ENCODE measurements around the gene KRI1. TPM values are rescaled to one million over a fixed set of nuclear protein-coding genes. Genes with fewer than 3 reads are reported as not detected.

KRI1 gene
- total and polyA plus RNA-seq, 2 donors (not counting 3 experiments of a cell fraction or from before 2014, with no cell fraction given), result 6.7 to 25.7 TPM

- CTCF ChIA-PET, result interaction anchor here (1.0 to 1.4 kb wide), 6 partner anchors 11 to 133 kb away, joined by 3 to 5 read pairs (median 4); no protein-coding TSS in a partner anchor
- peaks cover 10% of the 10 kb centered on the region for H3K79me2 ChIP-seq (ENCODE audit: control insufficient read depth, insufficient read depth, low read length)
- POLR2A ChIA-PET, result no interaction called here
Observed at GRCh38 chr19:10566408-10566657, 523 bp upstream of the KRI1 start.

More at GRCh38 chr19:10566408-10566657, 523 bp upstream of the KRI1 start:
- peaks cover 27% of the 10 kb centered on the region for H3K4me1 ChIP-seq (ENCODE audit: control insufficient read depth, extremely low read depth, insufficient read depth, low read length)
- peak overlapping the region; percentile 68 for H3K4me2 ChIP-seq (ENCODE audit: insufficient read depth, low read length)
- TF ChIP-seq JUN (IDR thresholded peaks at IDR 0.05; ENCODE audit: borderline replicate concordance, insufficient read depth, insufficient read length, low read depth) (no peak), FOS (IDR thresholded peaks at IDR 0.05; ENCODE audit: borderline replicate concordance, insufficient read depth, low read length) (no peak), GATA2 (IDR thresholded peaks at IDR 0.05; ENCODE audit: insufficient read depth, insufficient read length, low read depth, low read length) (no peak), CTCF (IDR thresholded peaks at IDR 0.05; ENCODE audit: extremely low read depth in 1 of 2, insufficient read depth in 1 of 2, low read depth in 1 of 2, low read length in 2 of 2) (no peak), POLR2A (IDR thresholded peaks at IDR 0.05; ENCODE audit: low read depth, low read length) (no peak), MYC (IDR thresholded peaks at IDR 0.05; ENCODE audit: low read depth, low read length) (no peak), EZH2 (IDR thresholded peaks at IDR 0.05; ENCODE audit: borderline replicate concordance, low read depth, low read length, severe bottlenecking) (no peak)
- peak overlapping the region; percentile 47 for H3K27ac ChIP-seq (ENCODE audit: insufficient read depth, low read depth, low read length)
- FAIRE-seq, result no peak
- BruUV-seq (replicated peaks), result no TSS peak
- intact Hi-C loops (cut with micrococcal nuclease) (loop anchor here (1.0 to 5.0 kb wide), 2 partner anchors 64 to 149 kb away; no protein-coding TSS in a partner anchor), dilution Hi-C loops (cut with MboI; ENCODE audit: extremely low pct_ligation_motif_present, low sequenced_read_pairs) (no loop called here)
- H3K9me1 ChIP-seq (replicated peaks; ENCODE audit: control insufficient read depth, extremely low read depth, insufficient read depth, low read length), result no peaks in the 10 kb centered on the region
- no peaks in the 10 kb centered on the region for H3K36me3 ChIP-seq (ENCODE audit: control insufficient read depth in 2 of 2, extremely low read depth in 1 of 2, insufficient read depth in 2 of 2, low read length in 2 of 2)
- no peaks in the 10 kb centered on the region for H3K27me3 ChIP-seq (ENCODE audit: control insufficient read depth in 2 of 2, insufficient read depth in 2 of 2, low read length in 2 of 2)
- H2AFZ ChIP-seq (ENCODE audit: low read depth, low read length), result no peak overlapping the region
- no peaks in the 10 kb centered on the region for H4K20me1 ChIP-seq (replicated peaks; ENCODE audit: control insufficient read depth, extremely low read depth, insufficient read depth, low read length)
- peak overlapping the region in 2 of 3 experiments; percentile 39 to 99 for H3K4me3 ChIP-seq (replicated peaks in 1 of 3; ENCODE audit: insufficient read depth in 1 of 3, low read depth in 1 of 3, low read length in 3 of 3)
- H3K9me3 ChIP-seq (replicated peaks; ENCODE audit: control insufficient read depth, insufficient read depth, low read length), result no peaks in the 10 kb centered on the region
- peak overlapping the region; percentile 26 for H3K9ac ChIP-seq (replicated peaks; ENCODE audit: extremely low read depth, insufficient read depth, low read length)
- no peak for DNase-seq (ENCODE audit: low read depth, low spot score)
